ENCODE measurements around the gene CUL7. TPM values are rescaled to one million over a fixed set of nuclear protein-coding genes. Genes with fewer than 3 reads are reported as not detected.
"Not testable (repeated sequence)": the region's sequence is repeated elsewhere in the genome, so short reads cannot be mapped to it uniquely, and the experiment has no call there.

CUL7 gene
- total RNA-seq, 1 experiment from 2014 or later: 23.5 TPM

DNA sequence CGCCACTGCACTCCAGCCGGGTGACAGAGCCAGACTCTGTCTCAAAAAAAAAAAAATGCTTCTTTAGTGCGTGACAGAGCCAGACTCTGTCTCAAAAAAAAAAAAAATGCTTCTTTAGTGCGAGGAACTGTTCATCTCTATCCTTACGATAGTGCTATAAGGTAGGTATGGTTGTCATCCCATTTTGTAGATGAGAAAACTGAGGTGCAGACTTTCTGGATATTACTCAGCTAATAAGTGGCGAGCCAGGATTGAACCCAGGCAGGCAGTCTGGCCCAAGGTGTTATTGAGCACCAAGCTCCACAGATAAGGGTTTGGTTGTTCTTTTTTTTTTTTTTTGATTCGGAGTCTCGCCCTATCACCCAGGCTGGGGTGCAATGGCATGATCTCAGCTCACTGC is 51.8 kb downstream of the CUL7 start:
- no peak for DNase-seq
- TF ChIP-seq, protein P1, sequence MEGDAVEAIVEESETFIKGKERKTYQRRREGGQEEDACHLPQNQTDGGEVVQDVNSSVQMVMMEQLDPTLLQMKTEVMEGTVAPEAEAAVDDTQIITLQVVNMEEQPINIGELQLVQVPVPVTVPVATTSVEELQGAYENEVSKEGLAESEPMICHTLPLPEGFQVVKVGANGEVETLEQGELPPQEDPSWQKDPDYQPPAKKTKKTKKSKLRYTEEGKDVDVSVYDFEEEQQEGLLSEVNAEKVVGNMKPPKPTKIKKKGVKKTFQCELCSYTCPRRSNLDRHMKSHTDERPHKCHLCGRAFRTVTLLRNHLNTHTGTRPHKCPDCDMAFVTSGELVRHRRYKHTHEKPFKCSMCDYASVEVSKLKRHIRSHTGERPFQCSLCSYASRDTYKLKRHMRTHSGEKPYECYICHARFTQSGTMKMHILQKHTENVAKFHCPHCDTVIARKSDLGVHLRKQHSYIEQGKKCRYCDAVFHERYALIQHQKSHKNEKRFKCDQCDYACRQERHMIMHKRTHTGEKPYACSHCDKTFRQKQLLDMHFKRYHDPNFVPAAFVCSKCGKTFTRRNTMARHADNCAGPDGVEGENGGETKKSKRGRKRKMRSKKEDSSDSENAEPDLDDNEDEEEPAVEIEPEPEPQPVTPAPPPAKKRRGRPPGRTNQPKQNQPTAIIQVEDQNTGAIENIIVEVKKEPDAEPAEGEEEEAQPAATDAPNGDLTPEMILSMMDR (conservative IDR thresholded peaks at IDR 0.05): no peak
- H3K9me3 ChIP-seq (ENCODE audit: control insufficient read depth, low read depth, low read length): no peaks in the 10 kb centered on the region
- no peaks in the 10 kb centered on the region for H3K23me2 ChIP-seq (ENCODE audit: insufficient read length, low read depth, low read length, poor library complexity, severe bottlenecking)
- no peak overlapping the region for H2BK120ac ChIP-seq (ENCODE audit: low read depth, low read length, poor library complexity, severe bottlenecking)
- H2AK5ac ChIP-seq (ENCODE audit: insufficient read length, low read length): no peak overlapping the region
- no peak overlapping the region for H3K14ac ChIP-seq (ENCODE audit: insufficient read depth, low read length)
- H3K56ac ChIP-seq (ENCODE audit: insufficient read length, low read depth, low read length): no peak overlapping the region
- WGBS (ENCODE audit: extremely low coverage, insufficient read length, low lambda C conversion rate): no CpG with 5 or more reads among the region's 8 CpGs
- Mint-ChIP-seq H3K27me3 (ENCODE audit: low read depth) (no peaks in the 10 kb centered on the region), H3K4me1 (peaks cover 4 to 11% of the 10 kb centered on the region in 2 experiments; a peak in 3 of 4 replicates), H3K27ac (no peak overlapping the region), H3K9me3 (no peaks in the 10 kb centered on the region), H3K36me3 (ENCODE audit: insufficient read depth in 1 of 3, low read depth in 3 of 3) (peaks cover 2 to 29% (median 14%) of the 10 kb centered on the region in 3 experiments; a peak in 6 of 7 replicates), H3K4me3 (no peak overlapping the region)
- no peaks in the 10 kb centered on the region for H3K27me3 ChIP-seq (ENCODE audit: insufficient read depth, low read length)
- no peaks in the 10 kb centered on the region for H3K79me2 ChIP-seq (ENCODE audit: insufficient read depth, low read length)
- no peaks in the 10 kb centered on the region for H3K4me1 ChIP-seq (ENCODE audit: insufficient read depth, low read length)
- H3K4ac ChIP-seq (ENCODE audit: low read depth, low read length): no peak overlapping the region
- no peak overlapping the region for H2BK5ac ChIP-seq (ENCODE audit: insufficient read length, low read length)
- no peak overlapping the region for H3T11ph ChIP-seq (ENCODE audit: low read length)
- no peak overlapping the region for H3K27ac ChIP-seq (ENCODE audit: insufficient read length, low read depth, low read length)
- H2BK20ac ChIP-seq (ENCODE audit: low read depth, low read length, poor library complexity, severe bottlenecking): no peak overlapping the region
- no peak overlapping the region for H2BK12ac ChIP-seq (ENCODE audit: insufficient read length, low read depth, low read length)
- no peak overlapping the region for H4K91ac ChIP-seq (ENCODE audit: insufficient read length, low read depth, low read length)
- H2BK15ac ChIP-seq (ENCODE audit: low read depth, low read length): no peak overlapping the region
- H3K23ac ChIP-seq (ENCODE audit: insufficient read length, low read depth, low read length): no peak overlapping the region
- H3K9ac ChIP-seq (ENCODE audit: extremely low read depth, insufficient read length, low read length): no peak overlapping the region
- H2AFZ ChIP-seq (ENCODE audit: low read length): no peak overlapping the region
- H3K18ac ChIP-seq (ENCODE audit: insufficient read length, low read depth, low read length): no peak overlapping the region
- H3K79me1 ChIP-seq (ENCODE audit: insufficient read depth, low read depth, low read length, poor library complexity, severe bottlenecking): no peaks in the 10 kb centered on the region
- H4K20me1 ChIP-seq (ENCODE audit: control insufficient read depth, insufficient read depth, insufficient read length): no peaks in the 10 kb centered on the region
- H4K8ac ChIP-seq (replicated peaks; ENCODE audit: insufficient read length, low read depth, low read length): no peak overlapping the region
- H4K5ac ChIP-seq (ENCODE audit: insufficient read length, low read depth, low read length): no peak overlapping the region
- H3K4me2 ChIP-seq (ENCODE audit: insufficient read depth, insufficient read length, low read length): no peak overlapping the region

DNA sequence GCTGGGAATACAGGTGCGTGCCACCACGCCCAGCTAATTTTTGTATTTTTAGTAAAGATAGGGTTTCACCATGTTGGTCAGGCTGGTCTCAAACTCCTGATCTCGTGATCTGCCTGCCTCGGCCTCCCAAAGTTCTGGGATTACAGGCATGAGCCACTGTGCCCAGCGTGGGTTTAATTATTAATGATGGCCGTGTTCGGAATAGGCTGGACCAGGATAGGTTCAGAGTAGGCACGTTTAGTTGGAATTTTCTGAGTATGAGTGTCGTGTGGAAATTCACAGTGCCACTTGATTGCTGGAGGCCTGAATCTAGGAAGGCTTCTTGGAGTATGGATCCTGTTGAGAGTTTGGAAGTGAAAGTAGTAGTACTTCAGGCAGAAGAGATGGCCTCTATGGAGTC is 55.4 kb downstream of the CUL7 start:
- H3K4me3 Mint-ChIP-seq; H3K79me2 ChIP-seq (ENCODE audit: insufficient read depth, low read length); H4K20me1 ChIP-seq (ENCODE audit: control insufficient read depth, insufficient read depth, insufficient read length); H3K4me1 ChIP-seq (ENCODE audit: insufficient read depth, low read length); H3K9me3 ChIP-seq (ENCODE audit: control insufficient read depth, low read depth, low read length); H3K9me3 Mint-ChIP-seq; H3K23me2 ChIP-seq (ENCODE audit: insufficient read length, low read depth, low read length, poor library complexity, severe bottlenecking); H3K4me2 ChIP-seq (ENCODE audit: insufficient read depth, insufficient read length, low read length); H3K23ac ChIP-seq (ENCODE audit: insufficient read length, low read depth, low read length); H3K4ac ChIP-seq (ENCODE audit: low read depth, low read length); H3K27me3 ChIP-seq (ENCODE audit: insufficient read depth, low read length); DNase-seq; H2BK20ac ChIP-seq (ENCODE audit: low read depth, low read length, poor library complexity, severe bottlenecking); H4K5ac ChIP-seq (ENCODE audit: insufficient read length, low read depth, low read length); H2BK15ac ChIP-seq (ENCODE audit: low read depth, low read length); H2AK5ac ChIP-seq (ENCODE audit: insufficient read length, low read length); H3K9ac ChIP-seq (ENCODE audit: extremely low read depth, insufficient read length, low read length); H3T11ph ChIP-seq (ENCODE audit: low read length); H3K27ac Mint-ChIP-seq; H3K14ac ChIP-seq (ENCODE audit: insufficient read depth, low read length); H3K18ac ChIP-seq (ENCODE audit: insufficient read length, low read depth, low read length); H3K56ac ChIP-seq (ENCODE audit: insufficient read length, low read depth, low read length); H3K27me3 Mint-ChIP-seq (ENCODE audit: low read depth); H2AFZ ChIP-seq (ENCODE audit: low read length); H2BK12ac ChIP-seq (ENCODE audit: insufficient read length, low read depth, low read length); H4K91ac ChIP-seq (ENCODE audit: insufficient read length, low read depth, low read length); H3K27ac ChIP-seq (ENCODE audit: insufficient read length, low read depth, low read length); H2BK120ac ChIP-seq (ENCODE audit: low read depth, low read length, poor library complexity, severe bottlenecking); H3K79me1 ChIP-seq (ENCODE audit: insufficient read depth, low read depth, low read length, poor library complexity, severe bottlenecking); H4K8ac ChIP-seq (replicated peaks; ENCODE audit: insufficient read length, low read depth, low read length); H2BK5ac ChIP-seq (ENCODE audit: insufficient read length, low read length): not testable (repeated sequence)
- Mint-ChIP-seq H3K4me1 (peaks cover 4 to 11% of the 10 kb centered on the region in 2 experiments; a peak in 3 of 4 replicates), H3K36me3 (ENCODE audit: insufficient read depth in 1 of 3, low read depth in 3 of 3) (peaks cover 2 to 21% (median 13%) of the 10 kb centered on the region in 3 experiments; a peak in 4 of 7 replicates)
- WGBS (ENCODE audit: extremely low coverage, insufficient read length, low lambda C conversion rate): no CpG with 5 or more reads among the region's 9 CpGs

Data from H9 (cell line).